ENCODE measurements around the gene ENTREP3.
A peak's percentile ranks its signal among the peaks of the same experiment; 100 is the strongest.

Gene ENTREP3

GRCh38 chr1:155278689-155279160 lies 23.4 kb upstream of the ENTREP3 start:
- DNase-seq (ENCODE audit: low read depth): no peak

GRCh38 chr1:155277902-155278688 lies 22.8 kb upstream of the ENTREP3 start:
- no peak for DNase-seq (ENCODE audit: low read depth)

GRCh38 chr1:155277070-155277901 lies 22.0 kb upstream of the ENTREP3 start, which contains the start of gene HCN3:
Gene HCN3, plus strand, starts transcription at chr1:155277463. Its CDS starts 128 bp downstream, at chr1:155277591.
- peak; percentile 87 for DNase-seq (ENCODE audit: low read depth)

GRCh38 chr1:155273343-155274245 lies 18.3 kb upstream of the ENTREP3 start, which contains the start of gene CLK2:
Gene CLK2, minus strand, starts transcription at chr1:155273504. Its CDS starts 2,527 bp downstream, at chr1:155270977.
- peak; percentile 70 for DNase-seq (ENCODE audit: low read depth)

- DNase-seq (ENCODE audit: low read depth): no peak
These were observed 17.4 kb upstream of the ENTREP3 start for GRCh38 chr1:155272466-155273342.

GRCh38 chr1:155269381-155269780 lies 14.1 kb upstream of the ENTREP3 start:
- no peak for DNase-seq (ENCODE audit: low read depth)

- no peak for DNase-seq (ENCODE audit: low read depth)
These were observed 13.3 kb upstream of the ENTREP3 start for GRCh38 chr1:155268630-155269029.

- DNase-seq (ENCODE audit: low read depth): no peak
These were observed 12.1 kb upstream of the ENTREP3 start for GRCh38 chr1:155267373-155267772.

- no peak for DNase-seq (ENCODE audit: low read depth)
These were observed 11.3 kb upstream of the ENTREP3 start for GRCh38 chr1:155266553-155266952.

GRCh38 chr1:155263067-155263466 lies 7.8 kb upstream of the ENTREP3 start:
- no peak for DNase-seq (ENCODE audit: low read depth)

GRCh38 chr1:155261852-155262673 lies 6.8 kb upstream of the ENTREP3 start, which contains the start of gene SCAMP3:
Gene SCAMP3, minus strand, starts transcription at chr1:155262360. Its CDS starts 209 bp downstream, at chr1:155262151.
- DNase-seq (ENCODE audit: low read depth): peak; percentile 91

- DNase-seq (ENCODE audit: low read depth): no peak
These were observed 6.2 kb upstream of the ENTREP3 start for GRCh38 chr1:155261493-155261851.

- DNase-seq (ENCODE audit: low read depth): no peak
These were observed 5.0 kb upstream of the ENTREP3 start for GRCh38 chr1:155260276-155260675.

- no peak for DNase-seq (ENCODE audit: low read depth)
These were observed 972 bp upstream of the ENTREP3 start for GRCh38 chr1:155256058-155256852.

- no peak for DNase-seq (ENCODE audit: low read depth)
These were observed 505 bp downstream of the ENTREP3 start for GRCh38 chr1:155254714-155255242.

GRCh38 chr1:155254228-155254713 lies 1.0 kb downstream of the ENTREP3 start:
- DNase-seq (ENCODE audit: low read depth): no peak

GRCh38 chr1:155253797-155254196 lies 1.5 kb downstream of the ENTREP3 start:
- DNase-seq (ENCODE audit: low read depth): no peak

GRCh38 chr1:155253208-155253607 lies 2.1 kb downstream of the ENTREP3 start:
- DNase-seq (ENCODE audit: low read depth): no peak

Data from HS-27A (cell line).